ENCODE measurements around the gene SYCE3.

Gene SYCE3

DNA sequence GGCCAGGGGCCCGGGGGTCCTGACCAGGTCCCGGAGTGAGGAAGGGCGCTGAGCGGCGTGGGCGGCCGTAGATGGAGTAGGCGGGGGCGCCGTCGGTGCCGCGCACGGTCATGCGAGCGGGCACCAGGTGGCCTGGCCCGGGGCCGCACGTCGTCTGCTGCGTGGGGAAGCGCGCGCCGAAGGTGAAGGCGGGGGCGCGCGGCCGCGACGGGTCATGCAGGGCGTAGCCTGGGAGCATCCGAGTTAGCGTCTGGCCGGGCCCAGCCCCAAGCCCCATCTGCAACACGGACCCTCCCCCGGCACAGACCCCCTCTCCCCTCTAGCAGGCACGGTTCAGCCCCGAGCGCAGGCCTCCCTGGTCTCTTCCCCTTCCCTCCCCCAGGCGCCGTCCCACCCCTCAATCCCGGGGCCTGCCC lies 31.2 kb downstream of the SYCE3 start:
- H3K4me3 ChIP-seq (ENCODE audit: low read depth, low read length): peak overlapping the region; percentile 53
- TF ChIP-seq, protein P1, sequence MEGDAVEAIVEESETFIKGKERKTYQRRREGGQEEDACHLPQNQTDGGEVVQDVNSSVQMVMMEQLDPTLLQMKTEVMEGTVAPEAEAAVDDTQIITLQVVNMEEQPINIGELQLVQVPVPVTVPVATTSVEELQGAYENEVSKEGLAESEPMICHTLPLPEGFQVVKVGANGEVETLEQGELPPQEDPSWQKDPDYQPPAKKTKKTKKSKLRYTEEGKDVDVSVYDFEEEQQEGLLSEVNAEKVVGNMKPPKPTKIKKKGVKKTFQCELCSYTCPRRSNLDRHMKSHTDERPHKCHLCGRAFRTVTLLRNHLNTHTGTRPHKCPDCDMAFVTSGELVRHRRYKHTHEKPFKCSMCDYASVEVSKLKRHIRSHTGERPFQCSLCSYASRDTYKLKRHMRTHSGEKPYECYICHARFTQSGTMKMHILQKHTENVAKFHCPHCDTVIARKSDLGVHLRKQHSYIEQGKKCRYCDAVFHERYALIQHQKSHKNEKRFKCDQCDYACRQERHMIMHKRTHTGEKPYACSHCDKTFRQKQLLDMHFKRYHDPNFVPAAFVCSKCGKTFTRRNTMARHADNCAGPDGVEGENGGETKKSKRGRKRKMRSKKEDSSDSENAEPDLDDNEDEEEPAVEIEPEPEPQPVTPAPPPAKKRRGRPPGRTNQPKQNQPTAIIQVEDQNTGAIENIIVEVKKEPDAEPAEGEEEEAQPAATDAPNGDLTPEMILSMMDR (IDR thresholded peaks at IDR 0.05; ENCODE audit: low read depth, low read length): no peak

DNA sequence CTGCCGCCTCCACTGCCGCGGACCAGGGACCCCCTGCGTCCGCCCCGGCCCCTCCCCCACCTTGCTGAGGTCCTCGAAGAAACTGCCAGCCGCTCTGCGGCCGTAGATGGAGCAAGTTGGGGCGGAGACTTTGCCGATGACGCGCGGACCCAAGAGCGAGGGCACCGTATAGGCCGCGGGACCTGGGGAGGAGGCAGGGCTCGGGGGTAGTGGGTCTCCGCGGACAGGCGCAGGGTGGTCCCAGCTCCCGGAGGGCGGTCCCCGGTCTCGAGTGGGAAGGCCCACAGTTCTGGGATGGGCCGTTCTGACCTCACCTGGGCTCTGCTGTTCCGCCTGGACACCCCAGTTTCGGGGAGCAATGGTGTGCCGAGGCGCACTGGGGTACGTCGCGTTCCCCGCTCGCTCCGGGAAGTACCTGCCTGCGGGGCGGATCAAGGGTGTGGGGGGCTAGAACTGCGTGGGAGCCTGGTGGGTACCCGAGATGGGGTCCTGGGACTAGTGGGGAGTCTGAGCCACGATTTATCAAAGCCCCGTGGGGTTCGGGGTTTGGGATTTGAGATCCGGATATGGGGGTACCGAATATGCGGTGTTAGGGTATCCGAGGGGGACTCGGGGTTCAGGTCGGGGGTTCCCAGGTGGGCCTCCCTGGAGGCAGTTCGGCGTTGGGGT lies 31.7 kb downstream of the SYCE3 start:
- TF ChIP-seq, protein P1 (IDR thresholded peaks at IDR 0.05; ENCODE audit: low read depth, low read length): no peak
- peak overlapping the region; percentile 53 for H3K4me3 ChIP-seq (ENCODE audit: low read depth, low read length)

DNA sequence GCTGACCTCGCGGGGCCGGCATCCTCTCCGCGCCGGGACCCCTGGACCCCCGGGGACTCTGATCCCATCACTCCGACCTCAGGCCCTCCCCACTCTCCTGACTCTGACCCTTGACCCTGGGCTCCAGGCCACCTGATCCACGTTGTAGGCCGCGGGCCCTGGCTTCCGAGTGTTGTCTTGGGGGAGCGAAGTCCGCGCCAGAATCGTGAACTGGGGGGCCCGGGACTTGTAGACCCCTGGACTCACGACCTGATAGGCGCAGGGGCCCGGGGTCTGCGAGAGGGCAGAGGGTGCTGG lies 32.2 kb downstream of the SYCE3 start:
- H3K4me3 ChIP-seq (ENCODE audit: low read depth, low read length): peak overlapping the region; percentile 42
- TF ChIP-seq, protein P1 (IDR thresholded peaks at IDR 0.05; ENCODE audit: low read depth, low read length): no peak

DNA sequence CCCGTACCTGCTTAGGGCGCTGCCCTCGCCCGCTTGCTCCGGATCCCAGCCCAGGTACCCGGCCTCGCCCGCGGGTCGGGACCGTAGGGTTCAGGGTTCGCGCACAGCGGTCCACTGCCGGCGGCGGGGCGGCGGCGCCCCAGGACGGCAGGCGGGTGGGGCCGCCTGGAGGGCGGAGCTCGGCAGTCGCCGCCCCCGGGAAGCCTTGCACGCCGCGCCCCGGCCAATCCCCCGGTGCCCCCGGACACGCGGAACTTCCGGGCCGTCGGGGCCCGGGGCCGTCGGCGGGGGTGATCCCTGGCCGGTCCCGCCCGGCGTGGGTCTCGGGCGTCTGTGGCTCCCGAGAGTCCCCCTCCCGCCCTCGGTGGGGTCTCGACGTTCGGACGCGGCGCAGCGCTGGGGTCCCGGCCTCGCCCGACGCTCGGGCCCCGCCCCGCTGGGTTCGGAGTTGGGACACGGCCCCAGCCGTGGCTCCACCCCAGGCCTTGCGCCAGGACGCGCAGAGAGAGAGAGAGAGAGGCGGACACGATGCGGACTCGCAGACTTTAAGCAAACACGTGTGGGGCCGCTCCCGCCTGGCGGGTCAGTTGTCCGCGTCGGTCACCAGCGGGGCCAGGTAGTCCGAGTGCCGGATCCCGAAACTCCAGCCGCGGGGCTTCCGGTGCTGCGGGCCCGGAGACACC lies 32.7 kb downstream of the SYCE3 start, which contains the start of gene TYMP:
TYMP (minus strand) TSS at position 116 of the 683 bp plus-strand sequence. CDS start 303 bp downstream, outside the sequence.
- H3K4me3 ChIP-seq (ENCODE audit: low read depth, low read length): peak within 1 kb of the TSS; percentile 53
- TF ChIP-seq, protein P1 (IDR thresholded peaks at IDR 0.05; ENCODE audit: low read depth, low read length): no peak

DNA sequence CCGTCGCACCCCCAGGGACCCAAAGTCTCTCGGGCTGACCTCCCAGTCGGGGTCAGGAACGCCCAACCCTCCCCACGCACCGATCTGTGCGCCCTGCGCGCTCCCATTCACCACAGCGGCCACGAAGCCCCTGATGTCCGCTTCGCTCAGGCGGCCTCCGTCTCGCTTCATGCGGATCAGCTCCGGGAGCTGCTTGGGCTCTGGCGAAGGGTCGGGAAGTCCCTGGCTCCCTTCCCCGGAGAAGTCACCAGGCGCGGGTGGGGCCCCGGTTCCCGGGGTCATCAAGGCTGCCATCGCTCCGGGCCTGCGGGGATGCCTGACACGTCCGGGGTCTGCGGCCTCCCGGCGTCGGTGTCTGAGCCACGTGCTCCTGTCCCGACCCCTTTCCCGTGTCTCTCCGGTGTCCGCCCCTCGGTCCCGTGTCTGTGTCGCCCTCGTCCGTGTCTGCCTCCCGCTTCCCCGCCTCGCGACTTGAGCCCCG lies 33.3 kb downstream of the SYCE3 start:
- H3K4me3 ChIP-seq (ENCODE audit: low read depth, low read length): 0 out of 2 replicates have a peak overlapping the region, but pooled peaks have one; percentile 10
- TF ChIP-seq, protein P1 (IDR thresholded peaks at IDR 0.05; ENCODE audit: low read depth, low read length): no peak

DNA sequence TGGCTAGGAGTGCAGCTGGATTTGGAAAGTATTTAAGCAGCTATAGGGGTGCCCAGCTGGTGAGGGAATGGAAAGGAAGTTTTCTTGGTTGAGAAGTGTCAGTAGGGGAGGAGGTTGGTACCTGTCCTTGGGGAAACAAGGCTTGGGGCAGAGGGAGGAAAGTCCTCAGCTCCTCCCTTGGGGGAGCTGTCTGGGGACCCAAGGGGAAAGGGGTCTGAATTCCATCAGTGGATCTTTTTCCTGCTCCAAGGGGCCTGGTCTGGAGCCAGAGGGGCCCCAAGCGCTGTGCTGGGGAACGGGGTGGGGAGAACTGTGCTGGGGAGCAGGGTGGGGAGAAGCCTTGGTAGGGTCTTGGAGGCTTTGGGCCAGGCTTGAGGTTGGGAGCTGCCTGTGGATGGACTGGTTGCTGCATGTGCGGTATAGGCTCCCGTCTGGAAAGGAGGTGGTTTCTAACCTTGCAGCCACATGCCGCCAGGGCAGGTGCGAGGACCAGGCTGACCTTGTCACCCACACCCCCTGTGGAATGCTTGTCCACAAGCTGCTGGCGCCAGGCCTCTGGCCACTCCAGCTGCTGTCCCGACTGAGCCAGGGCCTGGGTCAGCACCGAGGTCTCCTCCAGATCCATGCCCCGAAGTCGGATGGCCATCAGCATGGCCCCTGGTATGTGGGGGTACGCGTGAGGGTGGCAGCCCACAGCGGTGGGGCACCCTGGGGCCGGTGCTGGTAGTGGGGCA lies 33.9 kb downstream of the SYCE3 start:
- no peak overlapping the region for H3K4me3 ChIP-seq (ENCODE audit: low read depth, low read length)

More for the DNA sequence above, 33.9 kb downstream of the SYCE3 start:
- TF ChIP-seq, protein P1 (IDR thresholded peaks at IDR 0.05; ENCODE audit: low read depth, low read length): no peak
